ENCODE data around the gene WEE2.

DNA sequence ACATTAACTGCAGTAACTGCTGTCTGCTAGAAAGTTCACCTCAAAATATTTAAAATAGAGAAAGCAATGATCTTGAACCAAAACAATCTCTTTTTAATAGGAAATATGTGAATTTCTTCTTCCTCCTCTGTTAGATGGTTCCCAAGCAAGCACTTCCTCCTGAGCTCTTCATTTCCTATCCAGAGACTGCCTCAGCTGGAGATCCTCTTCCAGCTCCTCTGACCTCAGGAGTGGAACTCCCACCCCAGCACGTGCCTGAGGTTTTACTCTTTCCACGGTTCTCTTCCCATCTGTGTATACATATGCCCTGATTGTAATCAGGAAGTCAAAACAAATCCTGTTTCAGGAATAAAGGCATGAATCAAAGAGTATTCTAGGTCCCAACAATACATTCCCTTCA, 11.8 kb upstream of the WEE2 start:
- TF ChIP-seq POLR2A (IDR thresholded peaks at IDR 0.05) = no peak
- TF ChIP-seq, protein P1, sequence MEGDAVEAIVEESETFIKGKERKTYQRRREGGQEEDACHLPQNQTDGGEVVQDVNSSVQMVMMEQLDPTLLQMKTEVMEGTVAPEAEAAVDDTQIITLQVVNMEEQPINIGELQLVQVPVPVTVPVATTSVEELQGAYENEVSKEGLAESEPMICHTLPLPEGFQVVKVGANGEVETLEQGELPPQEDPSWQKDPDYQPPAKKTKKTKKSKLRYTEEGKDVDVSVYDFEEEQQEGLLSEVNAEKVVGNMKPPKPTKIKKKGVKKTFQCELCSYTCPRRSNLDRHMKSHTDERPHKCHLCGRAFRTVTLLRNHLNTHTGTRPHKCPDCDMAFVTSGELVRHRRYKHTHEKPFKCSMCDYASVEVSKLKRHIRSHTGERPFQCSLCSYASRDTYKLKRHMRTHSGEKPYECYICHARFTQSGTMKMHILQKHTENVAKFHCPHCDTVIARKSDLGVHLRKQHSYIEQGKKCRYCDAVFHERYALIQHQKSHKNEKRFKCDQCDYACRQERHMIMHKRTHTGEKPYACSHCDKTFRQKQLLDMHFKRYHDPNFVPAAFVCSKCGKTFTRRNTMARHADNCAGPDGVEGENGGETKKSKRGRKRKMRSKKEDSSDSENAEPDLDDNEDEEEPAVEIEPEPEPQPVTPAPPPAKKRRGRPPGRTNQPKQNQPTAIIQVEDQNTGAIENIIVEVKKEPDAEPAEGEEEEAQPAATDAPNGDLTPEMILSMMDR (IDR thresholded peaks at IDR 0.05) = no peak
- TF ChIP-seq EP300 (IDR thresholded peaks at IDR 0.05) = no peak
- TF ChIP-seq POLR2AphosphoS5 (IDR thresholded peaks at IDR 0.05) = no peak

Measured in sigmoid colon (tissue), 4 donors.